HEK293 (cell line): ENCODE data around the gene CAMK2B.

Experiments
- CTCF ChIA-PET: fragments of 350-600 bp; formaldehyde crosslinking; extraction: SDS; loops from one replicate; lab custom pipeline; 2021; ENCODE audit warnings: antibody characterized with exemption; lab: Yijun Ruan, JAX
- POLR2A ChIA-PET: fragments of 300-600 bp; formaldehyde crosslinking; extraction: SDS; loops from one replicate; lab custom pipeline; 2020; ENCODE audit warnings: antibody characterized with exemption, inconsistent platforms; lab: Yijun Ruan, JAX
- H3K27ac ChIP-seq: fragments of 200-500 bp; sonication (Bioruptor generic); 2 replicates; pipeline ENCODE4 v1.5.1; 2014; ENCODE audit warnings: low read depth, low read length, control low read depth, inconsistent platforms; ENCODE audit errors: extremely low read depth
- H3K36me3 ChIP-seq, 2 experiments: fragments of 200-500 bp in 1 of 2; sonication (Bioruptor generic) in 1 of 2; 1 replicate in 1 of 2; 2 replicates in 1 of 2; pipeline ENCODE4 v1.5.1; 2014 to 2017; ENCODE audit warnings: inconsistent platforms in 2 of 2, low read length in 2 of 2; ENCODE audit not compliant: control insufficient read depth in 2 of 2, insufficient read depth in 1 of 2
- H3K4me1 ChIP-seq: fragments of 200-500 bp; sonication (Bioruptor generic); 2 replicates; pipeline ENCODE4 v1.5.1; 2014; ENCODE audit warnings: mild to moderate bottlenecking, low read length, inconsistent platforms; ENCODE audit not compliant: control insufficient read depth, insufficient read depth
- H3K4me3 ChIP-seq: 2 replicates; pipeline ENCODE4 v1.5.1; 2011; ENCODE audit warnings: low read depth, mild to moderate bottlenecking, control low read depth, low read length, moderate library complexity
- H3K9me3 ChIP-seq: fragments of 200-500 bp; sonication (Bioruptor generic); 2 replicates; pipeline ENCODE4 v1.5.1; 2014; ENCODE audit warnings: low read depth, low read length, inconsistent platforms; ENCODE audit not compliant: control insufficient read depth, insufficient read depth
- ATF2 ChIP-seq: fragments of 450-650 bp; formaldehyde crosslinking; IDR thresholded peaks from 2 replicates; pipeline ENCODE4 v1.5.1; 2016; ENCODE audit warnings: missing biosample characterization, missing genetic modification characterization, low read depth
- BCL6B ChIP-seq: fragments of 450-650 bp; formaldehyde crosslinking; IDR thresholded peaks from 2 replicates; pipeline ENCODE4 v1.5.1; 2017; ENCODE audit warnings: missing biosample characterization, missing genetic modification characterization
- GLIS1 ChIP-seq: fragments of 450-650 bp; formaldehyde crosslinking; IDR thresholded peaks from 2 replicates; pipeline ENCODE4 v1.5.1; 2016; ENCODE audit warnings: missing biosample characterization, missing genetic modification characterization
- ZBTB1 ChIP-seq: fragments of 450-650 bp; formaldehyde crosslinking; IDR thresholded peaks from 2 replicates; pipeline ENCODE4 v1.5.1; 2016; ENCODE audit warnings: missing biosample characterization, missing genetic modification characterization
- ZBTB20 ChIP-seq: fragments of 450-650 bp; formaldehyde crosslinking; IDR thresholded peaks from 2 replicates; pipeline ENCODE4 v1.5.1; 2016; ENCODE audit warnings: missing biosample characterization, missing genetic modification characterization
- ZFP3 ChIP-seq: fragments of 450-650 bp; formaldehyde crosslinking; IDR thresholded peaks from 2 replicates; pipeline ENCODE4 v1.5.1; 2016; ENCODE audit warnings: low read depth, missing biosample characterization, missing genetic modification characterization
- ZIC2 ChIP-seq: fragments of 450-650 bp; formaldehyde crosslinking; IDR thresholded peaks from 2 replicates; pipeline ENCODE4 v1.5.1; 2016; ENCODE audit warnings: missing biosample characterization, missing genetic modification characterization
- ZNF138 ChIP-seq: fragments of 450-650 bp; formaldehyde crosslinking; IDR thresholded peaks from 2 replicates; pipeline ENCODE4 v1.5.1; 2016; ENCODE audit warnings: missing biosample characterization, missing genetic modification characterization, borderline replicate concordance
- ZNF148 ChIP-seq: fragments of 450-650 bp; formaldehyde crosslinking; IDR thresholded peaks from 2 replicates; pipeline ENCODE4 v1.5.0; 2017; ENCODE audit warnings: missing biosample characterization, missing genetic modification characterization, borderline replicate concordance
- ZNF239 ChIP-seq: fragments of 450-650 bp; formaldehyde crosslinking; IDR thresholded peaks from 2 replicates; pipeline ENCODE4 v1.5.1; 2016; ENCODE audit warnings: missing biosample characterization, missing genetic modification characterization
- ZNF341 ChIP-seq: fragments of 450-650 bp; formaldehyde crosslinking; IDR thresholded peaks from 2 replicates; pipeline ENCODE4; 2016; ENCODE audit warnings: low read depth, missing biosample characterization, missing genetic modification characterization
- ZNF518A ChIP-seq: fragments of 450-650 bp; formaldehyde crosslinking; conservative IDR thresholded peaks from 2 replicates; pipeline ENCODE4 v1.5.1; 2016; ENCODE audit warnings: low read depth, missing biosample characterization, missing genetic modification characterization
- ZNF560 ChIP-seq: fragments of 450-650 bp; formaldehyde crosslinking; IDR thresholded peaks from 2 replicates; pipeline ENCODE4 v1.5.1; 2017; ENCODE audit warnings: missing biosample characterization, missing genetic modification characterization, borderline replicate concordance
- ZNF629 ChIP-seq: fragments of 450-650 bp; formaldehyde crosslinking; IDR thresholded peaks from 2 replicates; pipeline ENCODE4 v1.5.1; 2017; ENCODE audit warnings: missing biosample characterization, missing genetic modification characterization
- ZNF654 ChIP-seq: fragments of 450-650 bp; formaldehyde crosslinking; IDR thresholded peaks from 2 replicates; pipeline ENCODE4 v1.5.1; 2016; ENCODE audit warnings: low read depth, missing biosample characterization, missing genetic modification characterization
- ZNF658 ChIP-seq: fragments of 450-650 bp; formaldehyde crosslinking; IDR thresholded peaks from 2 replicates; pipeline ENCODE4; 2016; ENCODE audit warnings: missing biosample characterization, missing genetic modification characterization
- ZNF670 ChIP-seq: fragments of 450-650 bp; formaldehyde crosslinking; IDR thresholded peaks from 2 replicates; pipeline ENCODE4 v1.5.1; 2016; ENCODE audit warnings: missing biosample characterization, missing genetic modification characterization, low read depth
- ZNF830 ChIP-seq: fragments of 450-650 bp; IDR thresholded peaks from 2 replicates; pipeline ENCODE4 v1.5.0; 2018; ENCODE audit warnings: missing biosample characterization, missing genetic modification characterization, low read depth, mild to moderate bottlenecking, moderate library complexity
- ZSCAN30 ChIP-seq: fragments of 450-650 bp; IDR thresholded peaks from 2 replicates; pipeline ENCODE4 v1.5.1; 2018; ENCODE audit warnings: missing biosample characterization, mild to moderate bottlenecking, missing genetic modification characterization, moderate library complexity

Gene CAMK2B

GRCh38 chr7:44279731-44280505 lies 45.5 kb downstream of the CAMK2B start:
- POLR2A ChIA-PET, result no interaction called here
- H3K9me3 ChIP-seq, result no peaks in the 10 kb centered on the region
- CTCF ChIA-PET, result no interaction called here
- no peaks in the 10 kb centered on the region for H3K4me1 ChIP-seq
- H3K4me3 ChIP-seq, result no peak overlapping the region
- H3K27ac ChIP-seq, result no peak overlapping the region
- TF ChIP-seq ZFP3 (tag by site-specific recombination), result peak; percentile 95
- no peak for TF ChIP-seq ZNF138 (tag by site-specific recombination)
- TF ChIP-seq ZNF830 (tag by site-specific recombination), result no peak
- TF ChIP-seq BCL6B (tag by site-specific recombination), result no peak
- no peaks in the 10 kb centered on the region for H3K36me3 ChIP-seq

GRCh38 chr7:44279286-44279685 lies 46.1 kb downstream of the CAMK2B start:
- no peaks in the 10 kb centered on the region for H3K36me3 ChIP-seq
- no peaks in the 10 kb centered on the region for H3K4me1 ChIP-seq
- no peak overlapping the region for H3K27ac ChIP-seq
- TF ChIP-seq ZIC2 (peak; percentile 67; the same call in 1 of the 2 replicates), ZNF560 (tag by site-specific recombination) (no peak)
- ChIA-PET POLR2A (no interaction called here), CTCF (no interaction called here)
- H3K9me3 ChIP-seq, result no peaks in the 10 kb centered on the region
- no peak overlapping the region for H3K4me3 ChIP-seq

GRCh38 chr7:44278451-44279161 lies 46.8 kb downstream of the CAMK2B start:
- ChIA-PET POLR2A (no interaction called here), CTCF (interaction anchor here (0.5 kb wide), 1 partner anchor 191 kb away, joined by 3 read pairs; no protein-coding TSS in a partner anchor)
- Histone ChIP-seq H3K4me1 (no peaks in the 10 kb centered on the region), H3K4me3 (no peak overlapping the region), H3K9me3 (no peaks in the 10 kb centered on the region), H3K36me3 (no peaks in the 10 kb centered on the region), H3K27ac (no peak overlapping the region)
- TF ChIP-seq ZNF239 (tag by site-specific recombination) (no peak), ZNF341 (no peak), ZBTB20 (tag by site-specific recombination) (no peak), ZNF670 (tag by site-specific recombination) (no peak), ZNF518A (no peak), ZNF148 (no peak), GLIS1 (tag by site-specific recombination) (no peak), ZBTB1 (tag by site-specific recombination) (no peak), ATF2 (tag by site-specific recombination) (no peak), ZNF629 (tag by site-specific recombination) (no peak), ZSCAN30 (tag by site-specific recombination) (no peak), ZNF658 (tag by site-specific recombination) (no peak), ZNF654 (no peak)
